ENCODE results near the gene GLB1L.

GLB1L gene

GRCh38 chr2:219282943-219283581 lies 37.8 kb upstream of the GLB1L start:
- H4K5ac ChIP-seq (ENCODE audit: low read length), result no peak overlapping the region
- no peak overlapping the region for H3K4ac ChIP-seq (ENCODE audit: low read depth, low read length)
- H3K18ac ChIP-seq (ENCODE audit: low read length), result no peak overlapping the region
- no peak overlapping the region for H3K23ac ChIP-seq (ENCODE audit: low read length)
- H3K79me2 ChIP-seq (ENCODE audit: control insufficient read depth, insufficient read depth, low read length), result no peaks in the 10 kb centered on the region
- H3K27ac ChIP-seq (ENCODE audit: low read depth, low read length), result no peak overlapping the region
- H3K9ac ChIP-seq (ENCODE audit: low read length), result no peak overlapping the region
- H2BK15ac ChIP-seq (replicated peaks; ENCODE audit: low read depth), result no peak overlapping the region
- no peak for DNase-seq
- peaks cover 22% of the 10 kb centered on the region for H3K4me1 ChIP-seq (ENCODE audit: control insufficient read depth, low read depth, low read length)
- H3K4me2 ChIP-seq (ENCODE audit: low read length), result no peak overlapping the region
- H2BK5ac ChIP-seq (ENCODE audit: low read length), result no peak overlapping the region
- no peaks in the 10 kb centered on the region for H3K36me3 ChIP-seq (ENCODE audit: control insufficient read depth, insufficient read depth, low read length)
- H2AK5ac ChIP-seq (ENCODE audit: low read length), result no peak overlapping the region
- no peaks in the 10 kb centered on the region for H3K27me3 ChIP-seq (ENCODE audit: insufficient read depth, low read length, poor library complexity)
- no peaks in the 10 kb centered on the region for H3K79me1 ChIP-seq (ENCODE audit: low read length)
- H3K4me3 ChIP-seq (ENCODE audit: low read length), result no peak overlapping the region
- no CpG with 5 or more reads among the region's 17 CpGs for WGBS (ENCODE audit: extremely low coverage, insufficient coverage, low lambda C conversion rate)
- H4K8ac ChIP-seq (ENCODE audit: low read depth, low read length), result no peak overlapping the region
- H3K56ac ChIP-seq (ENCODE audit: low read length), result no peak overlapping the region
- H2BK120ac ChIP-seq (ENCODE audit: low read depth, low read length), result no peak overlapping the region

- Histone ChIP-seq H2BK15ac (replicated peaks; ENCODE audit: low read depth) (no peak overlapping the region), H3K4ac (ENCODE audit: low read depth, low read length) (no peak overlapping the region), H3K23ac (ENCODE audit: low read length) (no peak overlapping the region), H3K4me2 (ENCODE audit: low read length) (no peak overlapping the region), H3K56ac (ENCODE audit: low read length) (no peak overlapping the region), H3K79me1 (ENCODE audit: low read length) (no peaks in the 10 kb centered on the region), H4K8ac (ENCODE audit: low read depth, low read length) (no peak overlapping the region), H2AK5ac (ENCODE audit: low read length) (no peak overlapping the region), H3K27ac (ENCODE audit: low read depth, low read length) (no peak overlapping the region), H3K36me3 (ENCODE audit: control insufficient read depth, insufficient read depth, low read length) (no peaks in the 10 kb centered on the region), H2BK5ac (ENCODE audit: low read length) (no peak overlapping the region), H3K4me3 (ENCODE audit: low read length) (no peak overlapping the region), H3K18ac (ENCODE audit: low read length) (no peak overlapping the region), H3K4me1 (ENCODE audit: control insufficient read depth, low read depth, low read length) (peaks cover 24% of the 10 kb centered on the region), H4K5ac (ENCODE audit: low read length) (no peak overlapping the region), H3K79me2 (ENCODE audit: control insufficient read depth, insufficient read depth, low read length) (no peaks in the 10 kb centered on the region), H3K9ac (ENCODE audit: low read length) (no peak overlapping the region), H2BK120ac (ENCODE audit: low read depth, low read length) (no peak overlapping the region), H3K27me3 (ENCODE audit: insufficient read depth, low read length, poor library complexity) (no peaks in the 10 kb centered on the region)
- WGBS (ENCODE audit: extremely low coverage, insufficient coverage, low lambda C conversion rate), result no CpG with 5 or more reads among the region's 5 CpGs
- no peak for DNase-seq
Measured at GRCh38 chr2:219282375-219282774, 37.1 kb upstream of the GLB1L start.

GRCh38 chr2:219281588-219281987 lies 36.3 kb upstream of the GLB1L start:
- Histone ChIP-seq H3K4me1 (ENCODE audit: control insufficient read depth, low read depth, low read length) (peaks cover 24% of the 10 kb centered on the region), H3K56ac (ENCODE audit: low read length) (peak overlapping the region; percentile 3), H4K8ac (ENCODE audit: low read depth, low read length) (no peak overlapping the region), H3K4ac (ENCODE audit: low read depth, low read length) (peak overlapping the region; percentile 40), H2BK5ac (ENCODE audit: low read length) (no peak overlapping the region), H3K9ac (ENCODE audit: low read length) (no peak overlapping the region), H3K23ac (ENCODE audit: low read length) (no peak overlapping the region), H4K5ac (ENCODE audit: low read length) (no peak overlapping the region), H3K4me3 (ENCODE audit: low read length) (no peak overlapping the region), H2AK5ac (ENCODE audit: low read length) (no peak overlapping the region), H3K4me2 (ENCODE audit: low read length) (no peak overlapping the region), H3K79me1 (ENCODE audit: low read length) (no peaks in the 10 kb centered on the region), H3K27ac (ENCODE audit: low read depth, low read length) (no peak overlapping the region), H3K18ac (ENCODE audit: low read length) (no peak overlapping the region), H2BK120ac (ENCODE audit: low read depth, low read length) (no peak overlapping the region), H3K79me2 (ENCODE audit: control insufficient read depth, insufficient read depth, low read length) (no peaks in the 10 kb centered on the region), H3K36me3 (ENCODE audit: control insufficient read depth, insufficient read depth, low read length) (no peaks in the 10 kb centered on the region), H3K27me3 (ENCODE audit: insufficient read depth, low read length, poor library complexity) (no peaks in the 10 kb centered on the region), H2BK15ac (replicated peaks; ENCODE audit: low read depth) (no peak overlapping the region)
- peak; percentile 31 for DNase-seq
- WGBS (ENCODE audit: extremely low coverage, insufficient coverage, low lambda C conversion rate), result no CpG with 5 or more reads among the region's 8 CpGs

- no CpG with 5 or more reads among the region's 4 CpGs for whole genome bisulfite sequencing (ENCODE audit: extremely low coverage, insufficient coverage, low lambda C conversion rate)
Measured at GRCh38 chr2:219280651-219281050, 35.4 kb upstream of the GLB1L start.

GRCh38 chr2:219279916-219280516 lies 34.8 kb upstream of the GLB1L start:
- DNase-seq, result no peak
- H3K27ac ChIP-seq (ENCODE audit: low read depth, low read length), result peak overlapping the region; percentile 99
- no CpG with 5 or more reads among the region's 12 CpGs for WGBS (ENCODE audit: extremely low coverage, insufficient coverage, low lambda C conversion rate)

More at GRCh38 chr2:219280651-219281050, 35.4 kb upstream of the GLB1L start:
- no peak for DNase-seq
- Histone ChIP-seq H3K9ac (ENCODE audit: low read length) (peak overlapping the region; percentile 74), H2AK5ac (ENCODE audit: low read length) (peak overlapping the region; percentile 2), H3K4me1 (ENCODE audit: control insufficient read depth, low read depth, low read length) (peaks cover 21% of the 10 kb centered on the region), H4K8ac (ENCODE audit: low read depth, low read length) (no peak overlapping the region), H3K79me2 (ENCODE audit: control insufficient read depth, insufficient read depth, low read length) (no peaks in the 10 kb centered on the region), H3K79me1 (ENCODE audit: low read length) (no peaks in the 10 kb centered on the region), H3K18ac (ENCODE audit: low read length) (peak overlapping the region; percentile 88), H3K4ac (ENCODE audit: low read depth, low read length) (no peak overlapping the region), H4K5ac (ENCODE audit: low read length) (no peak overlapping the region), H3K56ac (ENCODE audit: low read length) (peak overlapping the region; percentile 87), H3K4me2 (ENCODE audit: low read length) (no peak overlapping the region), H2BK5ac (ENCODE audit: low read length) (peak overlapping the region; percentile 28), H3K27ac (ENCODE audit: low read depth, low read length) (peak overlapping the region; percentile 99), H3K27me3 (ENCODE audit: insufficient read depth, low read length, poor library complexity) (no peaks in the 10 kb centered on the region), H2BK120ac (ENCODE audit: low read depth, low read length) (peak overlapping the region; percentile 19), H3K36me3 (ENCODE audit: control insufficient read depth, insufficient read depth, low read length) (no peaks in the 10 kb centered on the region), H3K23ac (ENCODE audit: low read length) (no peak overlapping the region), H2BK15ac (replicated peaks; ENCODE audit: low read depth) (no peak overlapping the region), H3K4me3 (ENCODE audit: low read length) (no peak overlapping the region)

More at GRCh38 chr2:219279916-219280516, 34.8 kb upstream of the GLB1L start:
- no peaks in the 10 kb centered on the region for H3K79me2 ChIP-seq (ENCODE audit: control insufficient read depth, insufficient read depth, low read length)
- H3K56ac ChIP-seq (ENCODE audit: low read length), result peak overlapping the region; percentile 87
- peak overlapping the region; percentile 74 for H3K9ac ChIP-seq (ENCODE audit: low read length)
- H3K4me1 ChIP-seq (ENCODE audit: control insufficient read depth, low read depth, low read length), result peaks cover 21% of the 10 kb centered on the region
- peak overlapping the region; percentile 96 for H2BK120ac ChIP-seq (ENCODE audit: low read depth, low read length)
- peak overlapping the region; percentile 71 for H3K4me2 ChIP-seq (ENCODE audit: low read length)
- no peak overlapping the region for H4K5ac ChIP-seq (ENCODE audit: low read length)
- H2BK15ac ChIP-seq (replicated peaks; ENCODE audit: low read depth), result no peak overlapping the region
- H3K79me1 ChIP-seq (ENCODE audit: low read length), result no peaks in the 10 kb centered on the region
- peak overlapping the region; percentile 82 for H3K23ac ChIP-seq (ENCODE audit: low read length)
- peak overlapping the region; percentile 24 for H2AK5ac ChIP-seq (ENCODE audit: low read length)
- peak overlapping the region; percentile 44 for H3K4ac ChIP-seq (ENCODE audit: low read depth, low read length)
- H4K8ac ChIP-seq (ENCODE audit: low read depth, low read length), result no peak overlapping the region
- H3K18ac ChIP-seq (ENCODE audit: low read length), result peak overlapping the region; percentile 88
- H3K36me3 ChIP-seq (ENCODE audit: control insufficient read depth, insufficient read depth, low read length), result no peaks in the 10 kb centered on the region
- peak overlapping the region; percentile 88 for H2BK5ac ChIP-seq (ENCODE audit: low read length)
- no peaks in the 10 kb centered on the region for H3K27me3 ChIP-seq (ENCODE audit: insufficient read depth, low read length, poor library complexity)
- H3K4me3 ChIP-seq (ENCODE audit: low read length), result peak overlapping the region; percentile 15
